DMS114 treated with DMSO at 0.1 percent for 48 hours (cell line): Measurements from ENCODE around the gene FOXK1.

Source experiments
- DNase-seq: peaks from one replicate; lab custom pipeline; 2025; ENCODE audit not compliant: unreplicated experiment; lab: John Stamatoyannopoulos, UW

The FOXK1 gene

GRCh38 chr7:4694305-4694704 lies 12.2 kb downstream of the FOXK1 start:
- no peak for DNase-seq

GRCh38 chr7:4698707-4699275 lies 16.7 kb downstream of the FOXK1 start:
- no peak for DNase-seq

- no peak for DNase-seq
These were observed 17.7 kb downstream of the FOXK1 start for GRCh38 chr7:4699841-4700240.

- no peak for DNase-seq
These were observed 18.6 kb downstream of the FOXK1 start for GRCh38 chr7:4700577-4701235.

- no peak for DNase-seq
These were observed 20.9 kb downstream of the FOXK1 start for GRCh38 chr7:4702961-4703512.

- no peak for DNase-seq
These were observed 21.4 kb downstream of the FOXK1 start for GRCh38 chr7:4703532-4703931.

GRCh38 chr7:4706384-4707216 lies 24.5 kb downstream of the FOXK1 start:
- DNase-seq = no peak

GRCh38 chr7:4707217-4707741 lies 25.2 kb downstream of the FOXK1 start:
- DNase-seq = no peak

GRCh38 chr7:4707980-4708411 lies 25.9 kb downstream of the FOXK1 start:
- no peak for DNase-seq

- no peak for DNase-seq
These were observed 27.1 kb downstream of the FOXK1 start for GRCh38 chr7:4709187-4709586.

GRCh38 chr7:4711093-4711492 lies 29.0 kb downstream of the FOXK1 start:
- DNase-seq = no peak

- DNase-seq = no peak
These were observed 29.5 kb downstream of the FOXK1 start for GRCh38 chr7:4711634-4712033.

GRCh38 chr7:4712281-4713182 lies 30.4 kb downstream of the FOXK1 start:
- no peak for DNase-seq

GRCh38 chr7:4713183-4713784 lies 31.2 kb downstream of the FOXK1 start:
- DNase-seq = no peak

- DNase-seq = no peak
These were observed 32.1 kb downstream of the FOXK1 start for GRCh38 chr7:4714161-4714700.

GRCh38 chr7:4714767-4715409 lies 32.8 kb downstream of the FOXK1 start:
- no peak for DNase-seq

- no peak for DNase-seq
These were observed 33.3 kb downstream of the FOXK1 start for GRCh38 chr7:4715410-4715776.

GRCh38 chr7:4716946-4717795 lies 35.1 kb downstream of the FOXK1 start:
- no peak for DNase-seq

GRCh38 chr7:4718075-4718474 lies 36.0 kb downstream of the FOXK1 start:
- DNase-seq = no peak
